SK-N-MC (cell line): ENCODE measurements around the gene RASGRP3.

ENCODE experiments used
- EZH2 ChIP-seq: fragments of 200-600 bp; sonication (generic); IDR thresholded peaks from one replicate; pipeline ENCODE4 v1.6.1; 2017; ENCODE audit warnings: antibody characterized with exemption
- FOXP2 ChIP-seq: optimal IDR thresholded peaks from 2 replicates; pipeline ENCODE3; 2011; ENCODE audit warnings: mild to moderate bottlenecking, moderate library complexity; ENCODE audit not compliant: insufficient read depth; ENCODE audit errors: extremely low read length, control extremely low read depth
- POLR2AphosphoS5 ChIP-seq: IDR thresholded peaks from 2 replicates; pipeline ENCODE4 v1.6.1; 2012; ENCODE audit warnings: mild to moderate bottlenecking, low read depth, low read length, borderline replicate concordance

DNA sequence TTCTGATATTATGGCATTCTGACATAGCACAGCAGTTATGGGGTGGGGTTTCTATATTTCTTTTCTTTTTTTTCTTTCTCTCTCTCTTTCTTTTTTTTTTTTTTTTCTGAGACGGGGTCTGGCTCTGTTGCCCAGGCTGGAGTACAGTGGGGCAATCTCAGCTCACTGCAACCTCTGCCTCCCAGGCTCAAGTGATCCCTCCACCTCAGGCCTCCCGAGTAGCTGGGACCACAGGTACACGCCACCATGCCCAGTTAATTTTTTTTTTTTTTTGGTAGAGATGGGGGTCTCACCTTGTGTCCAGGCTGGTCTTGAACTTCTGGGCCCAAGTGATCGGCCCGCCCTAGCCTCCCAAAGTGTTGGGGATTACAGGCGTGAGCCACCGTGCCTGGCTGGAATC lies 130.2 kb downstream of the RASGRP3 start:
- no peak for TF ChIP-seq EZH2
- no peak for TF ChIP-seq POLR2AphosphoS5
- no peak for TF ChIP-seq FOXP2
